Karpas-422 (cell line): ENCODE measurements around the gene P2RY6. TPM values are rescaled to one million over a fixed set of nuclear protein-coding genes. Genes with fewer than 3 reads are reported as not detected.

Experiments used
- DNase-seq: peaks from one replicate; pipeline ENCODE4 v3.0.0-alpha.2; 2015
- H2AFZ ChIP-seq: fragments of 200-600 bp; sonication (generic); 2 replicates; pipeline ENCODE4 v1.6.1; 2014; ENCODE audit warnings: antibody characterized with exemption, low read length, mixed read lengths
- H3K27ac ChIP-seq: fragments of 200-600 bp; sonication (generic); 2 replicates; pipeline ENCODE4 v1.5.1; 2014; ENCODE audit warnings: mild to moderate bottlenecking, low read length, moderate library complexity
- H3K27me3 ChIP-seq: fragments of 200-600 bp; sonication (generic); 2 replicates; pipeline ENCODE4 v1.6.1; 2014; ENCODE audit warnings: low read length, mixed read lengths
- H3K36me3 ChIP-seq: fragments of 200-600 bp; sonication (generic); 2 replicates; pipeline ENCODE4 v1.6.1; 2014; ENCODE audit warnings: low read length, mixed read lengths; ENCODE audit not compliant: insufficient read depth
- H3K4me1 ChIP-seq: fragments of 200-600 bp; sonication (generic); 2 replicates; pipeline ENCODE4 v1.6.1; 2014; ENCODE audit warnings: mild to moderate bottlenecking, low read length, mixed read lengths
- H3K4me2 ChIP-seq: fragments of 200-600 bp; sonication (generic); 2 replicates; pipeline ENCODE4 v1.6.1; 2014; ENCODE audit warnings: low read length, low read depth, mild to moderate bottlenecking; ENCODE audit not compliant: poor library complexity, severe bottlenecking
- H3K4me3 ChIP-seq: fragments of 200-600 bp; sonication (generic); 2 replicates; pipeline ENCODE4 v1.5.1; 2014; ENCODE audit warnings: mild to moderate bottlenecking, antibody characterized with exemption, low read length, mixed read lengths
- H3K79me2 ChIP-seq: fragments of 200-600 bp; sonication (generic); 2 replicates; pipeline ENCODE4 v1.6.1; 2014; ENCODE audit warnings: mild to moderate bottlenecking, low read length, mixed read lengths
- H3K9ac ChIP-seq: fragments of 200-600 bp; sonication (generic); 2 replicates; pipeline ENCODE4 v1.6.0; 2014; ENCODE audit warnings: low read length
- H3K9me2 ChIP-seq: fragments of 200-600 bp; sonication (generic), shearing (Covaris generic); replicated peaks from 2 replicates; pipeline ENCODE4 v1.6.0; 2014; ENCODE audit warnings: mild to moderate bottlenecking, low read length, moderate library complexity; ENCODE audit not compliant: insufficient read depth
- H3K9me3 ChIP-seq: fragments of 300-700, 200-600 bp; sonication (generic); 2 replicates; pipeline ENCODE4 v1.6.1; 2014; ENCODE audit warnings: low read length, mixed read lengths
- H4K20me1 ChIP-seq: fragments of 200-600 bp; sonication (generic); 2 replicates; pipeline ENCODE4 v1.6.1; 2014; ENCODE audit warnings: mild to moderate bottlenecking, antibody characterized with exemption, low read length, low read depth; ENCODE audit not compliant: insufficient read depth
- total RNA-seq: library from RNA; depleted of rRNA; stranded (reverse); fragments of >200 nt; shearing (Covaris generic); gene quantifications from 2 replicates; pipeline ENCODE4 v1.2.3, GENCODE V29; 2014; ENCODE audit warnings: low replicate concordance

P2RY6 gene
- total RNA-seq, 1 experiment from 2014 or later, result not detected

DNA sequence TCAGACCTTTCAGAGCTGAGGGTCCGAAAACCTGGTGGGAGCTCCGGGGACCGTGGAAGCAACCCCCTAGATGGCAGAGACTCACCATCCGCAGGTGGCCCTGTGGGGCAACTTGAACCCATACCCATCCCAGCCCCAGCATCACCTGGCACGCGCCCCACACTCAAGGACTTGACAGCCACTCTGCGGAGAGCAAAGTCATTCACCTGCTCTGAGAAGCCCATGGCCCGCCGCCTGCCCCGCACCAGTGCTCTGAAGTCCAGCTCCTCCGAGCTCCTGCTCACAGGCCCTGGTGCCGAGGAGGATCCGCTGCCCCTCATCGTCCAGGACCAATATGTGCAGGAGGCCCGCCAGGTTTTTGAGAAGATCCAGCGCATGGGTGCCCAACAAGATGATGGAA is 37.9 kb downstream of the P2RY6 start:
- Histone ChIP-seq H4K20me1 (no peaks in the 10 kb centered on the region), H3K4me3 (no peak overlapping the region), H3K27me3 (no peaks in the 10 kb centered on the region), H2AFZ (no peak overlapping the region), H3K79me2 (no peaks in the 10 kb centered on the region), H3K9me3 (no peaks in the 10 kb centered on the region), H3K36me3 (no peaks in the 10 kb centered on the region), H3K9ac (no peak overlapping the region), H3K9me2 (no peaks in the 10 kb centered on the region), H3K27ac (no peak overlapping the region), H3K4me1 (peaks cover 14% of the 10 kb centered on the region), H3K4me2 (no peak overlapping the region)
- no peak for DNase-seq

DNA sequence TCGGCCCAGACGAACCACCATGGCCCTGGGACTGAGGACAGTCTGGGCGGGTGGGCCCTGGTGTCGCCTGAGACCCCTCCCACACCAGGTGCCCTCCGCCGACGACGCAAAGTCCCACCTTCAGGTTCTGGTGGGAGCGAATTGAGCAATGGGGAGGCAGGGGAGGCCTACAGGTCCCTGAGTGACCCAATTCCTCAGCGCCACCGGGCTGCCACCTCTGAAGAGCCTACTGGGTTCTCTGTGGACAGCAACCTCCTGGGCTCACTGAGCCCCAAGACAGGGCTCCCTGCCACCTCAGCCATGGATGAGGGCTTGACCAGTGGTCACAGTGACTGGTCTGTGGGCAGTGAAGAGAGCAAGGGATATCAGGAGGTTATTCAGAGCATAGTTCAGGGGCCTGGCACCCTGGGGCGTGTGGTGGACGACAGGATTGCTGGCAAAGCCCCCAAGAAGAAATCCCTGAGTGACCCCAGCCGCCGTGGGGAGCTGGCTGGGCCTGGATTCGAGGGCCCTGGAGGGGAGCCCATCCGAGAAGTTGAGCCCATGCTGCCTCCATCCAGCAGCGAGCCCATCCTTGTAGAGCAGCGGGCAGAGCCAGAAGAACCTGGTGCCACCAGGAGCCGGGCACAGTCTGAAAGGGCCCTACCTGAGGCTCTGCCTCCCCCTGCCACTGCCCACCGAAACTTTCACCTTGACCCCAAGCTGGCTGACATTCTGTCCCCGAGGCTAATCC is 38.7 kb downstream of the P2RY6 start:
- Histone ChIP-seq H3K9me3 (no peaks in the 10 kb centered on the region), H3K9ac (no peak overlapping the region), H4K20me1 (no peaks in the 10 kb centered on the region), H3K79me2 (no peaks in the 10 kb centered on the region), H3K9me2 (no peaks in the 10 kb centered on the region), H3K4me1 (peaks cover 14% of the 10 kb centered on the region), H2AFZ (no peak overlapping the region), H3K4me2 (no peak overlapping the region), H3K27me3 (no peaks in the 10 kb centered on the region), H3K4me3 (no peak overlapping the region), H3K27ac (no peak overlapping the region), H3K36me3 (no peaks in the 10 kb centered on the region)
- no peak for DNase-seq

DNA sequence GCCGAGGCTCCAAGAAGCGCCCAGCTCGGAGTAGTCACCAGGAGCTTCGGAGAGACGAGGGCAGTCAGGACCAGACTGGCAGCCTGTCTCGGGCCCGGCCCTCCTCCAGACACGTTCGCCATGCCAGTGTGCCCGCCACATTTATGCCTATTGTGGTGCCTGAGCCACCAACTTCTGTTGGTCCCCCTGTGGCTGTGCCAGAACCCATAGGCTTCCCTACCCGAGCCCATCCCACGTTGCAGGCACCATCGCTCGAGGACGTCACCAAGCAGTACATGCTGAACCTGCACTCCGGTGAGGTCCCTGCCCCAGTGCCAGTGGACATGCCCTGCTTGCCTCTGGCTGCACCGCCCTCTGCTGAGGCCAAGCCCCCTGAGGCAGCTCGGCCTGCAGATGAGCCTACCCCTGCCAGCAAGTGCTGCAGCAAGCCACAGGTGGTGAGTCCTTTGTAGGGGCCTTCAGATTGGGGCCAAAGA is 39.3 kb downstream of the P2RY6 start:
- Histone ChIP-seq H3K9ac (no peak overlapping the region), H3K36me3 (no peaks in the 10 kb centered on the region), H4K20me1 (no peaks in the 10 kb centered on the region), H3K4me3 (no peak overlapping the region), H3K27me3 (no peaks in the 10 kb centered on the region), H3K9me3 (no peaks in the 10 kb centered on the region), H2AFZ (no peak overlapping the region), H3K4me1 (peaks cover 14% of the 10 kb centered on the region), H3K4me2 (no peak overlapping the region), H3K9me2 (no peaks in the 10 kb centered on the region), H3K27ac (no peak overlapping the region), H3K79me2 (no peaks in the 10 kb centered on the region)
- no peak for DNase-seq

DNA sequence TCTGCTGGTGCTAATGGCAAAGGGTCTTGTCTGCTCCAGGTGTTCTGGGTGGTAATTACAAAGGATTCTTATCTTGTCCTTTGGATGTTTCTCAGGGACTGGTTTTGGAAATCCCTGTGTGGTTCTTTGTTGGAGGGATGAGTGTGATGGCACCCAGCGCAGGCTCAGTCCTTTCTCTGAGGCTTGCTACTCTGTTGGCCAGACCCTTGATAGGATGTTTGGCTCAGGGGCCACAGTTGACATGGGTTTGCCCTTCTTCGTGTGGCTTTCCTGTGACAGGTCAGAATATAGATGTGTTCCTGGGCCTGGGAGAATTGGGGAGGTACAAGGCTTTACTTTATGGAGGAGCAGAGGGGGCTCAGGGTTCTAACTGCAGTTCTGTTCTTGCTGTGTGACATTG is 39.9 kb downstream of the P2RY6 start:
- Histone ChIP-seq H3K4me2 (no peak overlapping the region), H3K4me1 (peaks cover 10% of the 10 kb centered on the region), H3K36me3 (no peaks in the 10 kb centered on the region), H4K20me1 (no peaks in the 10 kb centered on the region), H3K9me3 (no peaks in the 10 kb centered on the region), H3K9ac (no peak overlapping the region), H3K27me3 (no peaks in the 10 kb centered on the region), H3K9me2 (no peaks in the 10 kb centered on the region), H3K79me2 (no peaks in the 10 kb centered on the region), H3K4me3 (no peak overlapping the region), H3K27ac (no peak overlapping the region), H2AFZ (no peak overlapping the region)
- no peak for DNase-seq

DNA sequence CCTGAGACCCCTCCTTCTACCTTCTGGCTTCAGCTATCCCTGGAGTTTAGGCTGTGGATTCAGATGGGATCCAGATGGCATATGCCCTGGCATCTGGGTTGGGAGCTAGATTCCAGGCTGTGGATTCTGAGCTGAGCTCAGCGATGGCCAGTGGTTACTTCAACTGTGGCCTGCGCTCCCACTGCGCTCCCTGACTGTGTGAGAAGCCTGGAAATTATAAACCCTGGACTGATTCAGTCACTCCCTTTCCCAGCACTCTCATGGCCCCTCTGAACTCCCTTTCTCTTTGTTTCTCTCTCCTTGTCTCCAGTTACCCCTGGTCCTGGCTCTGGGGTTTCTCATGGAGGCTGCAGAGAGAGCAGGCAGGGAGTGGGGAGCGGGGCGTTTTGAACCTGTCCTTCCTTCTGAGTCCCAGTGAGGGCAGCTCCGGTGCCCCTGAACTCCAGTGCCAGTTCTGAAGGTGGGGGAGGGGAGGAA is 40.8 kb downstream of the P2RY6 start:
- no peak overlapping the region for H3K4me2 ChIP-seq
- H3K79me2 ChIP-seq, result no peaks in the 10 kb centered on the region

DNA sequence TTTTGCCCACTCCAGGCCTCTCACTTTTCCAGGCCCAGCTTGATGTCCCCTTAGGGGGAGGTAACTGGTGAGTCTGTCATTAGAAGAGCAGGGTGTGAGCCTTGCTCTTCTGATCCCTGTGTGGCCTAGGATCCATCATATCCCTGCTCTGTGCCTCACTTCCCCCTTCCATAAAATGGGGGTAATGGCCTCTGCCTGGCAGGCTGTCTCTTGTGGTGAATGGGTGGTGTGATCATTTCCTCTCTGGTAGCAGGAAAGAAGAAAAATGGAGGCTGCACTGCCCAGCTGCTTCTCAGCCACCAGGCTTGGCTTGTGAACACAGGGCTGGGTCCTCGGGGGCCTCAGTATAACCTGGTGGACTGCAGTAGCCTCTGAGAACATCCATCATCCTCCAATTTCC is 41.5 kb downstream of the P2RY6 start:
- no peaks in the 10 kb centered on the region for H3K27me3 ChIP-seq
- no peak overlapping the region for H3K27ac ChIP-seq
- H3K36me3 ChIP-seq, result no peaks in the 10 kb centered on the region
- no peaks in the 10 kb centered on the region for H3K9me3 ChIP-seq
- no peaks in the 10 kb centered on the region for H3K79me2 ChIP-seq
- H3K9me2 ChIP-seq, result no peaks in the 10 kb centered on the region
- no peak overlapping the region for H2AFZ ChIP-seq
- DNase-seq, result no peak
- no peaks in the 10 kb centered on the region for H4K20me1 ChIP-seq
- no peak overlapping the region for H3K4me3 ChIP-seq
- no peak overlapping the region for H3K4me2 ChIP-seq
- no peaks in the 10 kb centered on the region for H3K4me1 ChIP-seq
- H3K9ac ChIP-seq, result no peak overlapping the region

More for the DNA sequence above, 40.8 kb downstream of the P2RY6 start:
- Histone ChIP-seq H3K4me3 (no peak overlapping the region), H3K27ac (no peak overlapping the region), H3K9ac (no peak overlapping the region), H3K4me1 (peaks cover 6% of the 10 kb centered on the region), H3K36me3 (no peaks in the 10 kb centered on the region), H3K9me3 (no peaks in the 10 kb centered on the region), H3K27me3 (no peaks in the 10 kb centered on the region), H3K9me2 (no peaks in the 10 kb centered on the region), H4K20me1 (no peaks in the 10 kb centered on the region), H2AFZ (no peak overlapping the region)
- no peak for DNase-seq

DNA sequence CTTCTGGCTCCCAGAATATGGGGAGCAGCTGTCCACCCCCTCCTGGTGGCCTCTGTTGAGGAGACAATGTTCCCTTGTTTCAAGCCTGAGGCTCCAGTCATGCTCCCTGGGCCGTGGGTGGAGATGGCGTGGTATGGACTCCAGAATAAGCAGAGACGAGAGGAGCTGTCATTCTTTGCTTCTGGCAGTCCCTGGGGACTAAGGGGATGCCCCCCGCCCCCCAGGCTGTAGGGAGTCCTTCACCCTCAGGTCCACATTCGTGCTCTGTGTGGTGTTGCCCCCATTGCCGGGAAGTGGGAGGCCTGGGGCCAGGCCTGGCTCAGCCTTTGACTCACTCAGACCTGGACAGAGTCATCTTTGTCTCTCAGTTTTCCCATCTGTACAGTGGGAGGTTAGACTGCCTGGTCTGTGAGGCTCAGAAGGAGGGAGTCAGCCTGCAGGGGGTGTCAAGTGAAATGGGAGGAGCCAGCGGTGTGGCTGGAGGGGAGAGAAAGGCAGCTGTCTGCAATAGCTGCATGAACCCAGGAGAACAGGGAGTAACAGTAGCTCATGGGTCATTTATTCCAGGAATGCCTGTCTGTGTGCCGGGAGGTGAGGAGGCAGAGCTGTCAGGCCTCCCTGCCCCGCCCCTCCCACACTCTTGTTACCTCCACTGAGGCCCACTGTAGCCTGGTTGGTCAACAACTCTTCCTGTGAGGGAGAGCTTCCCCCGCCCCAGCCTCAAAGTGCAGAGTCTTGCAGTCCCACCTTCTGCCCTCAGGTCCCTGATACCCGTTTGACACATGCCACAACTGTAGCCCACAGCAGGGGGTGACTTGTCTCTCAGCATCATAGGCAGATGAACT is 42.2 kb downstream of the P2RY6 start:
- Histone ChIP-seq H3K4me1 (no peaks in the 10 kb centered on the region), H3K36me3 (no peaks in the 10 kb centered on the region), H3K9me3 (no peaks in the 10 kb centered on the region), H3K27me3 (no peaks in the 10 kb centered on the region), H3K9ac (no peak overlapping the region), H2AFZ (no peak overlapping the region), H3K4me3 (no peak overlapping the region), H3K79me2 (no peaks in the 10 kb centered on the region), H3K9me2 (no peaks in the 10 kb centered on the region), H3K27ac (no peak overlapping the region), H4K20me1 (no peaks in the 10 kb centered on the region), H3K4me2 (no peak overlapping the region)
- no peak for DNase-seq

DNA sequence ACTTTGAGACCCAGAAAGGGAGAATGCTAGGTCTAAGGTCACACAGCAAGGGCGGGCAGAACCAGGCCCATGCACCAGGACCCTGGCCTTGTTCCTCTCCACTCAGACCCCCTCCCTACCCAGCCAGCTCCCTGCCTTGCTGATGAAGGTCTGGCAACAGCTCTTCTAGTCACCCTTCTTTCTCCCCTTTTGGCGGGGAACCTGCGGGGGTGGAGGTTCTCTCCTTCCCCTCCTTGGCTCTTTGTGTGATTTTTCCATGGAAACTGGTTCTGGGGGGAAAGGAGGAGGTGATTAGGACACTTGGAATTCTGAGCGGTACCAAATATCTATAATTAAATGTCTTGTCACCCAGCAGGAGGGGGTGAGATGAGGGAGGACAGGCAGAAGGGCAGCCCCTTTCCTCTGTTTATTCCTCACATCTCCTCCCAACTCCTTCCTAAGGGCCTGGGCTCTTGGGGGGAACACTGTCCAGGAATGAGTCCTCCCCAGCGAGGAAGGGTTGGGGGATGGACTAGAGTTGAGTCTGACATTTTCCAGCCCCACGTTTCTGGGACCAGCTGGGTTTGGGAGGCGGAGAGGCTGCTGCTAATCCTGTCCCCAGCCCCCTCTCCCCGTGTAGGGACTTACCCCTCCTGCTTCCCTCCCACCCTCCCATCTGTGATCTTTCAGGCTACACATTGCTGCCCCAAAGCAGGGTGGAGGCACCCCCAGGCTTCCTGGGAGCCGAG is 43.3 kb downstream of the P2RY6 start:
- Histone ChIP-seq H3K4me2 (no peak overlapping the region), H3K9ac (no peak overlapping the region), H4K20me1 (no peaks in the 10 kb centered on the region), H3K4me1 (no peaks in the 10 kb centered on the region), H3K4me3 (no peak overlapping the region), H3K79me2 (no peaks in the 10 kb centered on the region), H2AFZ (no peak overlapping the region), H3K27me3 (no peaks in the 10 kb centered on the region), H3K9me2 (no peaks in the 10 kb centered on the region), H3K9me3 (no peaks in the 10 kb centered on the region), H3K27ac (no peak overlapping the region), H3K36me3 (no peaks in the 10 kb centered on the region)
- no peak for DNase-seq
